HG03060 (cell line): Measurements from ENCODE around the gene HRAS.
"Not testable (repeated sequence)": the region's sequence is repeated elsewhere in the genome, so short reads cannot be mapped to it uniquely, and the experiment has no call there.

Experiments used
- ATAC-seq: cut with Tn5 transposase; IDR thresholded peaks from one replicate; pipeline ENCODE4 v1.9.1; 2021; ENCODE audit warnings: low read depth, moderate number of reproducible peaks; ENCODE audit not compliant: unreplicated experiment

HRAS gene

DNA sequence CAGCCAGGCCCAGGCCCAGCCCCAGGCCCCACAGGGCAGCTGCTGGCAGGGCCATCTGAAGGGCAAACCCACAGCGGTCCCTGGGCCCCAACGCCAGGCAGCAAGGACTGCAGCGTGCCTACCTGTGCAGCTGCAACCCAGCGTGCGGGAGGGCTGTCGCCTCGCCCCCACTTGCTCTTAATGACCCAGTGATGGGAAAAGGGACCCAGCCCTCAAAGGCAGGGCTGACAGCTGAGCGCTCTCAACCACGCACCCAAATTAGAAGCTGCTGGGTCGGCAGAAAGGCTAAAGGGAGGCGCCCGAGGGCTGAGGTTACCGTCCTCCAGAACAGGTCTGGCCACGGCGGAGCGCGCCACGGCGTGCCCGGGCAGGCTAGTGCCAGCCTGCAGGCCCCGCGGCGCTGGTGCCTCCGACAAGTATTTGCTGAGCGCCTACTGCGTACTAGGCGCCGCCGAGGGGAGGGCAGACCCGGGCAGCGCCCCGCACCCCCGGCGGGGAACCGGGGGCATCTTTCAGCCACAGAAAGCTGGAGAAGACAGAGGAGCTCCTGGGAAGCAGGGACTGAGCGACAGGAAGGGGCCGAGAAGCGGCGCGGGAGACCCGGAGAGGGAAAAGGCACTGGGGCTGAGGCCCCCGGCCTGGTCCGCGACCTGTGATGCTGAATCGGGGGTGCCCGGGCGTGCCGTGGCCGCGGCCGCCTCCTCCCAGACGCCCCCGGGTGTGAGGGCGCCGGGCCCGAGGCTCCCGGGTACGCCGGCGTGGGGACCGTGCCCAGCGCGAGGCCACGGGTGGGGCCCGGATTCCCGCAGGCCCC is 773 bp downstream of the HRAS start:
- ATAC-seq: no peak

DNA sequence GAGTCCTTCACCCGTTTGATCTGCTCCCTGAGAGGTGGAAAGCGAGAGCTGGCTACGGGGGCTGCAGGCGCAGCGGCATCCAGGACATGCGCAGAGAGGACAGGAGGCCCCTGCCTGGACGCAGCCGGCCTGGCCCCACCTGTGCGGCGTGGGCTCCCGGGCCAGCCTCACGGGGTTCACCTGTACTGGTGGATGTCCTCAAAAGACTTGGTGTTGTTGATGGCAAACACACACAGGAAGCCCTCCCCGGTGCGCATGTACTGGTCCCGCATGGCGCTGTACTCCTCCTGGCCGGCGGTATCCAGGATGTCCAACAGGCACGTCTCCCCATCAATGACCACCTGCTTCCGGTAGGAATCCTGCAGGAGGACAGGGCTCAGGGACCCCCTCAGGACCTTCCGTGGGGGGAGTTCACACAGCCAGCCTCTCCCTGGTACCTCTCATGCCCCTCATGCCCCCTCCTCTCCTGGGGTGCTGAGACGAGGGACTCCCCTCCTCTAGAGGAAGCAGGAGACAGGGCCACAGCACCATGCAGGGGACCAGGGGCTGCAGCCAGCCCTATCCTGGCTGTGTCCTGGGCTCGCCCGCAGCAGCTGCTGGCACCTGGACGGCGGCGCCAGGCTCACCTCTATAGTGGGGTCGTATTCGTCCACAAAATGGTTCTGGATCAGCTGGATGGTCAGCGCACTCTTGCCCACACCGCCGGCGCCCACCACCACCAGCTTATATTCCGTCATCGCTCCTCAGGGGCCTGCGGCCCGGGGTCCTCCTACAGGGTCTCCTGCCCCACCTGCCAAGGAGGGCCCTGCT is 1.6 kb downstream of the HRAS start:
- ATAC-seq: no peak

DNA sequence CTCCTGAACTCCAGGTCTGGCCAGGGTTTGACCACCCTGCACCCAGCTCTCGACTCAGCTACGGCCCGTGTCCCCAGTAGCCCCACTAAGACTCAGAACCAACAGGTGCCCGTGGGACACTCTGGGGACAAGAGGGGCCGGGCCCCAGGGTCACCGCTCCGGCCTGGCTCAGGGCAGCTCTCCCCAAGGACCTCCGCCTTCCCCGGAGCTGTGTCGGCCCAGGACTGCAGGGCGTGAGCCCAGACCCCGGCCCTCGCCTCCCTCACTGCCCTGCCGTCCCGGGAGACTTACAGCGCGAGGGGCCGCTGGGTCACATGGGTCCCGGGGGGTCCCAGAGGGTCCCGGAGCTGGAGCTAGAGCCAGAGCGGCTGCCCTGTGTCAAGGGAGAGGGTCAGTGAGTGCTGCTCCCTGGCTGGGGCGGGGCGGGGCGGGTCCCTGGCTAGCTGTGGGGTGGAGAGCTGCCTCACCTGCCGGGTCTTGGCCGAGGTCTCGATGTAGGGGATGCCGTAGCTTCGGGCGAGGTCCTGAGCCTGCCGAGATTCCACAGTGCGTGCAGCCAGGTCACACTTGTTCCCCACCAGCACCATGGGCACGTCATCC is 2.3 kb downstream of the HRAS start:
- ATAC-seq: no peak

DNA sequence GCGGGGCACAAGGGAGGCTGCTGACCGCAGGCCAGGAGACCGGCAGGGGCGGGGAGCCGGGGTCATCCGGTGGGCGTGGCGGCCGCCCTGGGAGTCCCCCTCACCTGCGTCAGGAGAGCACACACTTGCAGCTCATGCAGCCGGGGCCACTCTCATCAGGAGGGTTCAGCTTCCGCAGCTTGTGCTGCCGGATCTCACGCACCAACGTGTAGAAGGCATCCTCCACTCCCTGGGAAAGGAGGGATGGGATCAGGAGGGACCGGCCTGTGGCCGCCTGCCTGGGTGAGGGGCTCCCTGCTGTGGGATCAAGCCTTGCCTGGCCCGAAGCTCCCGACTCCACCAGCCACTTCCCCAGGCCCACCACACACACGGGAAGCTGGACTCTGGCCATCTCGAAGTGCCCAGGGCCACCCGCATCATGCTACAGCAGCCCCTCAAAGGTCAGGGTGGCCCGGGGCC is 2.8 kb downstream of the HRAS start:
- no peak for ATAC-seq

GRCh38 chr11:531919-532526 is 3.4 kb downstream of the HRAS start:
- no peak for ATAC-seq

GRCh38 chr11:530960-531831 is 4.2 kb downstream of the HRAS start:
- no peak for ATAC-seq

GRCh38 chr11:529728-530411 is 5.5 kb downstream of the HRAS start:
- ATAC-seq: no peak

DNA sequence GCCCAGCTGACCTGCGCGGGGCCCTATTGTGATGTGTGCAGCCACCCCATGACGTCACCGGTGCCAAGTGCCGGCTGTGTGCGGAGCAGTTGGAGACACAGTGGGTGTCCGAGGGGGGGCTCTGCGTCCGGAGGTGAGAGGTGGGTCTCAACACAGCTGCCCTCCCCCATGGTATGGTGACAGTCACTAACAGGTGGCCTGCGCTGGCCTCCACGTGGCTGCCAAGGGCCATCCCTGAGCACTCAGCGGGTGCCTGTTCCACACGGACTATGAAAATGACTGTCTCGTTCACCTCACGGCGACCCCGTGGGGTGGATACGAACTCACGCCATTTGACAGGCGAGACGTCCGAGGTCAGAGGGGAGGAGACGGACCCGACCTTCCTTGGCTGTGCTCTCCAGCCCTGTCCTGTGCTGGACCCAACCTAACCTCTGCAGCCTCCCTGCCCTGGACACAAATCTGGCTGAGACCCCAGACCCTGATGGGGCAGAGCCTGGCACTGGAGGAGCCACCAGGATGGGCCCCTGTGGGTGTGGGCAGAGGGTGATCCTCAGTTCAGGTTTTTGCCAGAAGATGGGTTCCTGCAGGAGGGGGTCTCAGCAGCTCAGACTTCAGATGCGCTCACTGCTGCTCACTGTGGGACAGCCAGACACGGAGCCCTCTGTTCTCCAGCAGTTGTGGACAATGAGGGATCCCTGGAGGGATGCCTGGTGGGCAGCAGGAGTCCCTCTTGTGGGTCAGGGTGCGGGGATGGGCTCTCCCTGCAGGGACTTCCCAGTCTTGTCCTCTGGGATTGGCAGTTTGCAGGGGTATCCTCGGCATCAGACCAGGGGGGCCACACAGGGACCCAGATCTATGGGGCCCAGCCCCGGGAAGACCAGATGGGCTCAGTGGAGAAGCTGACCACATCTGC is 6.3 kb downstream of the HRAS start:
- ATAC-seq: no peak

DNA sequence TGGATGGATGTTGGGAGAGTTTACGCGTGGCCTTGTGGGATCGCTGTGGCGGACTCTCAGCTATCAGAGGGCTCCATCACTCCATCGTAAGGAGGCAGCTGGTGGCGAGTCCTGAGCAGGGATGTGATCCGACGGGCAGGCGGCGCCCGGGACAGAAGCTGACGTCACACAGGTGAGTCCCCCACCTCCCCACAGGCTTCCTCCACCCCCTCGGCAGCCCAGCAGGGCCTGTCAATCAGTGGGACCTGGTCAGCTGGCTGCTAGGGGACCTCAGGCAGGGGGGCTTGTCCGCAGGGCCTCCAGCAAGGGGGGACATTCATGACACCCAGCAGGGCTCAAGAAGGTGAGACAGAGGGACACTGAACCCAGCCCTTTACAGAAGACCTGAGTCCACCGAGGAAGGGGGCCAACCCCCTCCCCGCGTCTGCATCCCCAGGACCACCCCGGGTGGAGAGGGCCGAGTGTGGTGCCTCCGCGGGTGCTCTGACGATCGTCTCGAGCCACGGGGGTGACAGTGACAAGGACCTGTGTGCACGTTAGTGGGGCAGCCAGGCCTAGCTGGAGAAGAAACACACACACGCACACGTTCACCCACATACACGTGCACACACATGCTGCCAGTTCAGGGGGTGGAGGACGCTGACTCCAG is 7.1 kb downstream of the HRAS start:
- ATAC-seq: no peak

DNA sequence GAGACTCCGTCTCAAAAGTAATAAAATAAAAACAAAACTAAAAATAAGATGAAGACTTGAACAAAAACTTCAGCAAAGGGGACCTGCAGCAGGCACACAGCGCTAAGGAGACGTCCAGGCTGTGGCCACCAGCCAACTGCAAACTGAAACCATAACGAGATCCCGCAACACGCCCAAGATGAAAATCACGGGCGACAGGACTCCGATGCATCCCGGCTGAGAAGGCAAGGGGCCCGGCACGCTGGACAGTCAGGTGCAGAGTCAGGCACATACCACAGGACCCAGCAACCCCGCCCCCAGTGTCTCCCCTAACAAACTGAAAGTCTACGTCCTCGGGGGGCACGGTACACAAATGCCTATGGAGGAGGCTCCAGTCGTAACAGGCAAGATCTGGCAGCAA is 9.2 kb downstream of the HRAS start:
- ATAC-seq: no peak

DNA sequence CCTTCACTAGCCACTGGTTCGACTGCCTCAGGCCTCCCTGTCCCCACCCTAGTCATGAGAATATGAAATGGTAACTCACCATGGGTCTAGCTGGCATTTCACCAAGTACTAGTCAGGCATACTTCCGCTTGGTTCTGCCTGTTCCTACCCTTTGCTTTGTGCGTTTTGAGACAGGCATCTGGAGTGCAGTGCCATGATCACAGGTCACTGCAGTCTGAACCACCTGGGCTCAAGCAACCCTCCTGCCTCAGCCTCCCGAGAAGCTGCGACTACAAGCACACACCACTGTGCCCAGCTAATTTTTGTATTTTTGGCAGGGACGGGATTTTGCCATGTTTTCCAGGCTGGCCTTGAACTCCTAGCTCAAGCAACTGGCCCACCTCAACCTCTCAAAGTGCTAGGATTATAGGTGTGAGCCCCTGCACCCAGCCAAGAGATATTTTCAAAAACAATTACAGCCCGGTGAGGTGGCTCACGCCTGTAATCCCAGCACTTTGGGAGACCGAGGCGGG is 14.1 kb downstream of the HRAS start:
- ATAC-seq: no peak

DNA sequence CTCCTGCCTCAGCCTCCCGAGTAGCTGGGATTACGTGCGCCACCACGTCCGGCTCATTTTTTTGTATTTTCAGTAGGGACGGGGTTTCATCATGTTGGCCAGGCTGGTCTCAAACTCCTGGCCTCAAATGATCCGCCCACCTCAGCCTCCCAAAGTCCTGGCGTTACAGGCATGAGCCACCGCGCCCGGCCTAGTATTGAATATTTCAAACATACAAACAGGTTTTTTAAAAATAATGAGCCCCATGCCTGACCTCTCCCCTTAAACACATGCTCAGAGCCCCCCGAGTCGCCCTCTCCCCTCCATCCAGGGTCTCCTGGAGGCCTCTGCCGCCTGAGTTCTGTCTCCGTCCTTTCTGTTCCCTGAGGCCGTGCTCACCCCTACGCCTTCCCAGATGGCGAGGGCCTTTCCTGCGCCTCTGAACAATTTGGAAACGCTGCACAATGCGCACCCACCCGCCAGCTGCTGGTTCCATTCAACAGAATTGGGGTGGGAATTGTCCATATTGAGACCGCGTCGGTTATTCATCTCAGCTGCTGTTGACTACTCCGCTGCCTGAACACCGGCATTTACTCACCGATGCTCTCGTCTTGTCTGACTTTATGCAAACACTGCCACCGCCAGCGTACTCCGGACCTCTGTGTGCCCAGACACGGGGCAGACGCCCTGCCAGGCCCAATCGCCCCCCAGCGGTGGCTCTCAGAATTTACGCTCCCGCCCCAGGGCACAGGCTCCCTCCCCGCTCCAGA is 14.8 kb downstream of the HRAS start:
- ATAC-seq: no peak

DNA sequence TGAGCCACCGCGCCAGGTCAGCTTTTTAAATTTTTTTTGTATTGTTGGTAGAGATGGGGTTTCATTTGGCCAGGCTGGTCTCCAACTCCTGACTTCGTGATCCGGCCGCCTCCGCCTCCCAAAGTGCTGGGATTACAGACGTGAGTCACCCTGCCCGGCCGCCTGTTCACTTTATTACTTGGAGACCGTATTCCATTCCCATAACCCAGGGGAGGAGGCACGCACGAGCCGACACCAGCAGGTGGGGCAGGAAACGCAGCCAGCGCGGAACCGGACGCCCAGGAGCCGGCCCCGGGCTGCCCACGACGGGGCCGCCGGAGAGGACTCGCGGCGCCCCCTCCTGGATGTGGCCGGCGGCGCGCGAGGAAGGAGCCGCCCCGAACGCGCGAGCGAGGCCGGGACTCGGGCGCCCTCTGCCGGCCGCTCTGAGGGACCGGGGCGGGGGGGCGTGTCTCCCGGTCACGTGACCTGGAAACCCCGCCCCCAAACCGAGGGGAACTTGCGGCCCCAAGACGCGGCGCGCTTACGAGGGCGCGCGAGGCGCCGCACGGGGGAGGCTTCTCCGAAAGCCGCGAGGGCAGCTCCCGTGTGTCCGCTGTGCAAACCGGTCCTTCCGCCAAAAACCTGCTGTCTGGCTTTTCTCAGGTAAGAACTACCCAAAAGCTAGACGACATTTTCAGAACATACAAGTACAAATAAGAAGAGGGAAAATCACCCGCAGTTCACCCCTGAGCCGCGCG is 16.7 kb downstream of the HRAS start:
- no peak for ATAC-seq

DNA sequence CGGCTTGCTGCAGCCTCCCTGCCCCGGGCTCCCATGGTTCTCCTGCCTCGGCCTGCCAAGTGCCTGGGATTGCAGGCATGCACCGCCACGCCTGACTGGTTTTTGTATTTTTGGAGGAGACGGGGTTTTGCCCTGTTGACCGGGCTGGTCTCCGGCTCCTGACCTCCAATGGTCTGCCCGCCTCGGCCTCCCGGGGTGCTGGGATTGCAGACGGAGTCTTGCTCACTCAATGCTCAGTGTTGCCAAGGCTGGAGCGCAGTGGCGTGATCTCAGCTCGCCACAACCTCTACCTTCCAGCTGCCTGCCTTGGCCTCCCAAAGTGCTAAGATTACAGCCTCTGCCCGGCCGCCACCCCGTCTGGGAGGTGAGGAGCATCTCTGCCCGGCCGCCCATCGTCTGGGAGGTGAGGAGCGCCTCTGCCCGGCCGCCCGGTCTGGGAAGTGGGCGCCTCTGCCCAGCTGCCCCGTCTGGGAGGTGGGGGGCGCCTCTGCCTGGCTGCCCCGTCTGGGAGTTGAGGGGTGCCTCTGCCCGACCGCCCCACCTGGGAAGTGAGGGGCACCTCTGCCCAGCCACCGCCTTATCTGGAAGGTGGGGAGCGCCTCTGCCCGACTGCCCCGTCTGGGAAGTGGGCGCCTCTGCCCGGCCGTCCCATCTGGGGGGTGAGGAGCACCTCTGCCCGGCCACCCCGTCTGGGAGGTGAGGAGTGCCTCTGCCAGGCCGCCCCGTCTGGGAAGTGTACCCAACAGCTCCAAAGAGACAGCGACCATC is 18.3 kb downstream of the HRAS start:
- ATAC-seq: not testable (repeated sequence)

- ATAC-seq: no peak
Observed at GRCh38 chr11:516400-516799, 19.0 kb downstream of the HRAS start.

DNA sequence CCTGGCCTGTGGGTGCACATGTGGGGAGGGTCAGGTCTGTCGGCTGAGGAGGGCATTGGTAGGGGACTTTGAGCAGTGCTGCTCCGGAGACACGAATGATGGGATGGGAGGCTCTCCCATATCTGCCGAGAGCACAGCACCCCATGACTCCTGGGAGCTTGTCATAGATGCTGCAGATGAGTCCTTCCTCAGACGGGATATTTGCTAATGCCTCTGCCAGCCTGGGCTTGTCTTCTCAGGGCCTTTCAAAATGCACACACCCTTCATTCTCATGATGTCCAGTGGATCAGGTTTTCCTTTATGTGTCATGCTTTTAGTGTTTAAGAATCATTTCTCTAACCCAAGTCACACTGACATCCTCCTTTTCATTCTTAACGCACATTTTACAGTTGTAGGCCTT is 20.2 kb downstream of the HRAS start:
- no peak for ATAC-seq
